Activated CD4-positive, alpha-beta T cell treated with anti-CD3 and anti-CD28 coated beads, Interleukin-2, amount 50 U/mL, for 1 hour (primary cell): ENCODE measurements around the gene CTCF.

ENCODE experiments used
- DNase-seq: peaks from one replicate; pipeline ENCODE4 v3.0.0-alpha.2; 2020

Gene CTCF

DNA sequence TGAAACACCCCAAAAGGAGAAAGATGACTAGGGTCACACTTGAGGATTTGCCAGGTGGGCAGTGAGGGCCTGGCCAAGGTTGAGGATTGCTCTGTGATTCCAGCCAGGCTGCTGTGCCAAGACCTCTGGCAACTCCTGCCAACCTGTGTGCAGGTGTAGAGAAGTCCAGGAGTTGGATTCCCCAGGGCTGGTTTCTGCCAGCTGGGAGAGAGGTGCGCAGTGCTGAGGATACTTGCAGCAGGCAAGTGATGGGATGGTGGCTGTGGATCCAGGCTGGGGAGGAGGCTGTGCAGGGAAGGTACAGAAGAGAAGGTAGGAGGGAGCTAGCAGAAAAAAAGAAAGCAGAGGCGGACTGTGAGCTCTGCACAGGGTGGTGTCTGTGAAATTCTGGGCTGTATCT is 27.1 kb upstream of the CTCF start:
- no peak for DNase-seq

DNA sequence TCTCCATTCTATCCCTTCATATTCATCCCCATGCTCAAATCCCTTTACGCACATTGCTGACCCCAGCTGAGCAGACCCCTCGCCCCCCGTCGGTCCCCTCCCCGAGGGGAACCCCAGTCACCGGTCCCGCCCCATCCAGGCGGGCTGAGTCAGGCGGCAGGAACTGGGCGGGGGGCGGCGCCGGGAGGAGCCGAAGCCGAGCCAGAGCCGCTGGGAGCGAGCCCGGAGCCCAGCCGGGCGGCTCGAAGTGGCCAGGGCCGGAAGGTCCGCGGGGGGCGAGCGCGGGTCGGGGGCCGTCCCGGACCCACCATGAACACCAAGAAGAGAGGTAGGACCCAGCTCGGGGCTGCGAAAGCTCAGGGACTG is 25.1 kb upstream of the CTCF start:
- DNase-seq = peak; percentile 50

DNA sequence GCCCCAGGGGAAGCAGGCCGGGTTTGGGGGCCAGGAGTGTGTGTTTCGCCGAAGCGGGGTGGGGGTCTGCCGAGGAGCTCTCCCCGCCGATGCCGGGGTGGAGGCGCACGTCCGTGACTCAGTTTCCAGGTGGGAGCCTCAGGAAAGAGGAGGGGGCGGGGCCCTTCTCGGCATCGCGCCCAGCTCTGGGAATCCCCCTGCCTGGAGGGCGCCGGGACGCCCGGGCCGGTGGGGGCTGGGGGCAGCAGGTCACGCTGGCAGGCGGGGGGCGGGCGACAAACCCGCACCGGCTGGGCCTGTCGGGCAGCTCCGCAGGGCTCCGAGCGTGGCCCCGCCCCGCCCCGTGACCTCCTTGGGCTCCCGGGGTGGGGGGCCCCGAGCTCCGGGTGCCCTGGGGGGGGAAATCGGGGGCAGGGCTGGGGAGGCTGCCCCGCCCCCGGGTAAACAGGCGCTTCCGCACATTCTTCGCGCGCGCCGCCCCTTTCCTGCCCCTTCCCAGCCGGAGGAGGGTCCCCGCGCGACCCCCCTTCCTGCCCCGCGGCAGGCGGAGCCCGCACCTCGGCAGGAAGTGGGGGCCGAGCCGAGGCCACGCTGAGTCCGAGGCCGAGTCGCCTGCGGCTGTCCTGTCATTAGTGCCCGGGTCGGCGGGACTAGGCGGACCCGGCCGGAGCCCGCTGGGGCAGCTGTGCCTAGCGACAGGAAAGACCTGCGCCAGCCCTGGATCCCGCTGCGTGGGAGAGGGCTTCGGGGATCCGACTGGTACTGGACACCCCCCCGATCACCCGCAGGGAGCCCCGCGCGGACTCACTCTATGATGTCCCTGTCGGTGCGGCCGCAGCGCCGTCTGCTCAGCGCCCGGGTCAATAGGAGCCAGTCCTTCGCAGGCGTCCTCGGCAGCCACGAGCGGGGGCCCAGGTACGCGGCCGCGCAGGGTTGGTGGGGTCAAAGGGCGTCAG is 24.4 kb upstream of the CTCF start:
- DNase-seq = peak; percentile 58

DNA sequence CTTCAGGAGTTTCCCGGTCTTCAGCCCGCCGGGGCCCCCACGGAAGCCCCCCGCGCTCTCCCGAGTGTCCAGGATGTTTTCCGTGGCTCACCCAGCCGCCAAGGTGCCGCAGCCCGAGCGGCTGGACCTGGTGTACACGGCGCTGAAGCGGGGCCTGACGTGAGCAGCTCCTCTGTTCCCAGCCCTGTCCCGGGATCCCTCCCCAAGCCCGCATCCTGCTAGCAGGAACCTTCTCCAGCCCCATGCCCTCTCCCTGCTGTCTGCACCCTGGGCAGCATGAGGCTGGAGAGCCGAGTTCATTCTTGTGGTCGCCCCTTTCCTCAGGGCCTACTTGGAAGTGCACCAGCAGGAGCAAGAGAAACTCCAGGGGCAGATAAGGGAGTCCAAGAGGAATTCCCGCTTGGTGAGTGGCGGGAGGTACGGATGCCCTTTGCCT is 23.6 kb upstream of the CTCF start:
- DNase-seq = no peak

DNA sequence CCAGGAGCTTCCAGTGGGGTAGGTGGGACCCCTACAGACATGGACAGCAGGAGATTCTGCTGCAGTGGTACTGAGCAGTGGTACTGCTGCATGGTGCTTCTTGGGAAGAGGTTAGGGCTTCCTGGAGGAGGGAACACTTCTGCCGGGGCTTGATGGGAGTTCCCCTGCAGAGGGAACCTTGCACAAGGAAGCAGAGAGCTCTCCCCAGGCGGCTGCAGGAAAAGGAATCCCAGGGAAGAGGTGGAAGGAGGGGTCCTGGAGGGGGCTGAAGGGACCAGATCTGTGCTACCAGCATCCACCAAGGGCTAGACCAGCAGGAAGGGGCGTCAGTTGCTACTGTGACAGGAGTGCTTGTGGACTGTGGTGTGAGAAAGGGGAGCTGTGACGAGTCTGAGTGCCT is 23.1 kb upstream of the CTCF start:
- DNase-seq = no peak

DNA sequence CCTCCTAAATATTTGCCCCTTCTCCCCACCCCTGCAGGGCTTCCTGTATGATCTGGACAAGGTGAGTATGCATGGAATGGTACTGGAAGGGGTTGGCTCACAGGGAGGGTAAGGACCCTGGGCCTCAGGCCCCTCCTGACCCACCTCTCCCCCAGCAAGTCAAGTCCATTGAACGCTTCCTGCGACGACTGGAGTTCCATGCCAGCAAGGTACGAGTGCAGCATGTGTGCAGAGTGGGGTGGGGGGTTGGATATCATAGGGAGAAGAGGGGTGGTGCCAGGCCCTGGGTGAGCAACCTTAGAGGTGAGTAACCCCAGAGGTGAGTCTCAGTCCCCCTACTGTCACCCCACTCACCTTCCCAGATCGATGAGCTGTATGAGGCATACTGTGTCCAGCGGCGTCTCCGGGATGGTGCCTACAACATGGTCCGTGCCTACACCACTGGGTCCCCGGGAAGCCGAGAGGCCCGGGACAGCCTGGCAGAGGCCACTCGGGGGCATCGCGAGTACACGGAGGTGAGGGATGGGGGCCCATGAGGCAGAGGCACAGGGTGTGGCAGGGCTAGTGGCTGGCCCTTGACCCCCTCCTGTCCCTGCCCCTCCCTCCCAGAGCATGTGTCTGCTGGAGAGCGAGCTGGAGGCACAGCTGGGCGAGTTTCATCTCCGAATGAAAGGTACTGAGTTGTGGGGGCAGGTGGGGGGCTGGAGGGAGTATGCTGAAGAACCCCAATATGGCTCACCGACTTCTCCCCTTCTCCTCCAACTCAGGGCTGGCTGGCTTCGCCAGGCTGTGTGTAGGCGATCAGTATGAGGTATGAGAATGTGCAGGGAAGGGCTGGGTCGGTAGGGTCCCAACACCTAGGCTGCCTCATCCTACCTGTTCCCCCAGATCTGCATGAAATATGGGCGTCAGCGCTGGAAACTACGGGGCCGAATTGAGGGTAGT is 22.4 kb upstream of the CTCF start:
- no peak for DNase-seq

DNA sequence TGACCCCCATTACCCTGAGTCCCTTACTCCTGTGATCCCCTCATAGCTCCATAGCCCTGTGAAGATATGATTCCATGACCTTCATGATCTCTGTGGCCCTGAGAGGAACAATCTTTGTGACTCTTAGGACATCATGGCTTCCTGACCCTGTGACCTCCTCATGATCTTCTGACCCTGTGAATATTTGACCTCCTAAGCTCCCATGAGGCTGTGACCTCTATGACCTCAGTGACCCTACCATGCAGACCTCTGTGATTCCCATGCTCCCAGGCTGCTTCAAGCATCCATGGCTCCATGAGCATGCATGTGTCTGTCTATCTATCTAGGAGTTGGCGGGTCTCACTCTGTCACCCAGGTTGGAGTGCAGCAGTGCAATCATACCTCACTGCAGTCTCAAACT is 21.6 kb upstream of the CTCF start:
- no peak for DNase-seq

DNA sequence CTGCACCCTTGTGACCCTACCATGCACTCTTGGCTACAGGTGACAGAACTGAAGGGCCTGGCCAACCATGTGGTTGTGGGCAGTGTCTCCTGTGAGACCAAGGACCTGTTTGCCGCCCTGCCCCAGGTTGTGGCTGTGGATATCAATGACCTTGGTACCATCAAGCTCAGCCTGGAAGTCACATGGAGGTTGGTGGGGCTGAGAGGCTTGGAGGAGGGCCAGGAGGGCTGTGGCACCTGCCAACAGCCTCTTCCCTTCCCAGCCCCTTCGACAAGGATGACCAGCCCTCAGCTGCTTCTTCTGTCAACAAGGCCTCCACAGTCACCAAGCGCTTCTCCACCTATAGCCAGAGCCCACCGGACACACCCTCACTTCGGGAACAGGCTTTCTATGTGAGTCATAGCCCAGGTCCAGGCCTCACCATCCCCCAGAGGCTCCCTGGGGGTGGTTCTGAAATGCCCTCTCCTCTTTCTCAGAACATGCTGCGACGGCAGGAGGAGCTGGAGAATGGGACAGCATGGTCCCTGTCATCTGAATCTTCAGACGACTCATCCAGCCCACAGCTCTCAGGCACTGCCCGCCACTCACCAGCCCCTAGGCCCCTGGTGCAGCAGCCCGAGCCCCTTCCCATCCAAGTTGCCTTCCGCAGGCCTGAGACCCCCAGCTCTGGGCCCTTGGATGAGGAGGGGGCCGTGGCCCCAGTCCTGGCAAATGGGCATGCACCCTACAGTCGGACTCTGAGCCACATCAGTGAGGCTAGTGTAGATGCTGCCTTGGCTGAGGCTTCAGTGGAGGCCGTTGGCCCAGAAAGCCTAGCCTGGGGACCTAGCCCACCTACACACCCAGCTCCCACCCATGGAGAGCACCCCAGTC is 20.7 kb upstream of the CTCF start:
- no peak for DNase-seq

DNA sequence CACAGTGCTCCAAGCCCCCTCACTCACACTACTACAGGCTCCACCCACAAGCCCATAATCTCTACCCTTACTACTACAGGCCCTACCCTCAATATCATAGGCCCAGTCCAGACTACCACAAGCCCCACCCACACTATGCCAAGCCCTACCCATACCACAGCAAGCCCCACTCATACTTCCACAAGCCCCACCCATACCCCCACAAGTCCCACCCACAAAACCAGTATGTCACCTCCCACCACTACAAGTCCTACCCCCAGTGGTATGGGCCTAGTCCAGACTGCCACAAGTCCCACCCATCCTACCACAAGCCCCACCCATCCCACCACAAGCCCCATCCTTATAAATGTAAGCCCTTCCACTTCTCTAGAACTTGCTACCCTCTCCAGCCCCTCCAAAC is 19.9 kb upstream of the CTCF start:
- peak; percentile 70 for DNase-seq

DNA sequence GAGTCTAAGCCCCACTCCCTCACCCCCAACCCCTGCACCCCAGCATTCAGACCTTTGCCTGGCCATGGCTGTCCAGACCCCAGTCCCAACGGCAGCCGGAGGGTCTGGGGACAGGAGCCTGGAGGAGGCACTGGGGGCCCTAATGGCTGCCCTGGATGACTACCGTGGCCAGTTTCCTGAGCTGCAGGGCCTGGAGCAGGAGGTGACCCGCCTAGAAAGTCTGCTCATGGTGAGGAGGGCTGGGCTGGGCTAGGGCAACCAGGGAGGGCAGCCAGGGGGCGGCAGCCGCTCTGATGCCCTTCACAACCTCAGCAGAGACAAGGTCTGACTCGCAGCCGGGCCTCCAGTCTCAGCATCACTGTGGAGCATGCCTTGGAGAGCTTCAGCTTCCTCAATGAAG is 19.3 kb upstream of the CTCF start:
- DNase-seq = no peak

DNA sequence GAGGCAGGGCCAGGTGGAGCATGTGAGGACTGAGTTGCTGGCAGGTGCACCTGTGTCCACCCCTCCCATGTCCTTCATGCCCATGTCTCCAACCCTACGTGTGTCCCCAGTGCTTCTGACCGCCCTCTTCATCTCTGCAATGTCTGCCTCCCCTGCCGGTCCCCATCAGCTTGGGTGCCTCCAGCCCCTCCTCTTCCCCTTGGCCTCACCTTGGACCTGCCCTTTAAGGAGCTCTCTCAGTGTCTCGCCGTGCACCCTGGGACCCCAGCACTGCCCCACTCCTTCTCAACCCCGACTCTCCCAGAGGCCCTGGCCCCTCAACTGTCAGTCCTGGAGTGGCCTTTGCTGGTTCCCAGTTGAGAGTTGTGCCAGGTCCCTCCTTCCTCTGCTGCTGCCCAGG is 18.7 kb upstream of the CTCF start:
- no peak for DNase-seq

DNA sequence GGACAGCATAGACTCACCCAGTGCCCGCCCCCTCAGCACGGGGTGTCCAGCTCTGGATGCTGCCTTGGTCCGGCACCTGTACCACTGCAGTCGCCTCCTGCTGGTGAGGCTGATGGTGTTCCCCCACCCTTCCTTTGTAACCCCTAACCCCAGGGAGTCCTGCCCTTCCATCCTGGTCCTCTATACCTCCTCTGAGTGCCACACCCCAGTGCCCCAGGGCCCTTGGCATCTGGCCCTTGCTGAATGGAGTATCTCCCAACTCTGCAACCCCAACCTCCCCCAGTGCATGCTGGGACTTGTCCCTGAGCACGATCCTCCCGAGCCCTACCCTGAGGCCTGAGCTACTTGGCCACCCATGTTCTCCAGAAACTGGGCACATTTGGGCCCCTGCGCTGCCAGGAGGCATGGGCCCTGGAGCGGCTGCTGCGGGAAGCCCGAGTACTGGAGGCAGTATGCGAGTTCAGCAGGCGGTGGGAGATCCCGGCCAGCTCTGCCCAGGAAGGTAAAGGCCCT is 17.9 kb upstream of the CTCF start:
- no peak for DNase-seq

DNA sequence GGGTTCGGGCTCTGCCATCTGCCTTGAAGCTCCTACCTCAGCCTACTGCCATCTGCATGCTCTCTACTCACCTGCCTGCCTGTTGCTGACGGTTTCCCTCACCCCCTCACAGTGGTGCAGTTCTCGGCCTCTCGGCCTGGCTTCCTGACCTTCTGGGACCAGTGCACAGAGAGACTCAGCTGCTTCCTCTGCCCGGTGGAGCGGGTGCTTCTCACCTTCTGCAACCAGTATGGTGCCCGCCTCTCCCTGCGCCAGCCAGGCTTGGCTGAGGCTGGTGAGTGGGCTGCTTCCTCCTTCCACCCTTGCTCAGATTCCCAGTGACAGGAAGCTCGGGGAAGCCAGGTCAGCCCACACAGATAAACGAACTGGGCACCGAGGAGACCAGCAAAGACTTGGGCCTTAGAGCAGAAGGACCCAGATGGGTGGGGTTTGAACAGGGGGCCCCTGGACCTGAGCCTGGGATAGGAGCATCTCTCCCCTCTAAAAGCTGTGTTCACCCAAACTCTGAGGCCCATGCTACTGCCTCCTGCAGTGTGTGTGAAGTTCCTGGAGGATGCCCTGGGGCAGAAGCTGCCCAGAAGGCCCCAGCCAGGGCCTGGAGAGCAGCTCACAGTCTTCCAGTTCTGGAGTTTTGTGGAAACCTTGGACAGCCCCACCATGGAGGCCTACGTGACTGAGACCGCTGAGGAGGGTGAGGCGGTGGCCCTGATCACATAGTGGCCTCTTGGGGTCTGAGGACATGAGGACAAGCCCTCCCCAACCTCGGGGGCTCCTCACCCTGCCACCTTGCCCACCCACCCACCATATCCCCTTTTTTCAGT is 17.3 kb upstream of the CTCF start:
- no peak for DNase-seq

DNA sequence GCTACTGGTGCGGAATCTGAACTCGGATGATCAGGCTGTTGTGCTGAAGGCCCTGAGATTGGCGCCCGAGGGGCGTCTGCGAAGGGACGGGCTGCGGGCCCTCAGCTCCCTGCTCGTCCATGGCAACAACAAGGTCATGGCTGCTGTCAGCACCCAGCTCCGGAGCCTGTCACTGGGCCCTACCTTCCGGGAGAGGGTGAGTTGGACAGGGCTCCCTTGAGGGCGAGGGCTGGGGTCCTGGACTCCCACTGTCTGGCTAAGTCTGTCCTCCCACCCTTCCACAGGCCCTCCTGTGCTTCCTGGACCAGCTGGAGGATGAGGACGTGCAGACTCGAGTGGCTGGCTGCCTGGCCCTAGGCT is 16.7 kb upstream of the CTCF start:
- DNase-seq = no peak

DNA sequence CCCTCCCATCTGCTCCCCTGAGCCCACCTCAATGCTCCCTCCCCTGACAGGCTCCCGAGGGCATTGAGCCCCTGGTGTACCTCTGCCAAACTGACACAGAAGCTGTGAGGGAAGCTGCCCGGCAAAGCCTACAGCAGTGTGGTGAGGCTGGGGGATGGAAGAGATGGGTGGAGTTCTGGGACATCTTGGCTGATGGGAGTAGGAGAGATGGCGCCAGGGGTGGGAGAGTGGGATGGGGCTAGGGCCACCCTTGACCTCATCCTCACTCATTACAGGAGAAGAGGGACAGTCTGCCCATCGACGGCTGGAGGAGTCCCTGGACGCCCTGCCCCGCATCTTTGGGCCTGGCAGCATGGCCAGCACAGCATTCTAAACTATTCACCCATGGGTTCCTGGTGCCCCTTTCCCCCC is 16.2 kb upstream of the CTCF start:
- no peak for DNase-seq

DNA sequence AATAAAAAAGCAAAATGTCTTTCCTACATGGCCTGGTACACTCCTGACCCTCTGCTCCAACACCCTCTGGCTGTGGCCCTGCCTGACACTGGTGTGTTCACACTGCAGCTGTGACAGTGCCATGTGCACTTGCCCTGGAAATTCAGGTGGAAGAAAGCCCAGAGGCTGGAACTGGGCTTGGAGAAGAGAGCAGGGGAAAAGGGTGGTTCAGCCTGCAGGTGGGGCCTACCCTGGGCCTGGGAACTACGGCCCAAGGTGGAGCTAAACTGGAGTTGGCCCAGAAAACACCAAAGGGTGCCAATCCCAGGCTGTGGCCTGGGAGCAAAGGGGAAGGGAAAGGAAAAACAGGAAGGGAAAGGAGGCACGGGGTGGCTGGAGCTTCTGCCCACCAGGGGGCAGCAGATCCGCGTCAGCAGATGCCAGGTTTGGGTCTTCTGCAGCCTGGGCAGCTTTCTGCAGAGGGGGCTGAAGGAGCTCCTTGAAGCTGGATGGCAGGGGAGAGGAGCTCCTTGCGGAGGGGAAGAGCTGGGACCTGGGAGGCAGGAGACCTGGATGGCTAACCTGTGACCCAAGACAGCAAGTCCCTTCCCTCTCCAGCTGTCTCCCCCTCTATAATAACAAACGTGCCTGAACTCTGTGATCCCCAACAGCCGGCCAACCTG is 15.4 kb upstream of the CTCF start:
- peak; percentile 77 for DNase-seq

DNA sequence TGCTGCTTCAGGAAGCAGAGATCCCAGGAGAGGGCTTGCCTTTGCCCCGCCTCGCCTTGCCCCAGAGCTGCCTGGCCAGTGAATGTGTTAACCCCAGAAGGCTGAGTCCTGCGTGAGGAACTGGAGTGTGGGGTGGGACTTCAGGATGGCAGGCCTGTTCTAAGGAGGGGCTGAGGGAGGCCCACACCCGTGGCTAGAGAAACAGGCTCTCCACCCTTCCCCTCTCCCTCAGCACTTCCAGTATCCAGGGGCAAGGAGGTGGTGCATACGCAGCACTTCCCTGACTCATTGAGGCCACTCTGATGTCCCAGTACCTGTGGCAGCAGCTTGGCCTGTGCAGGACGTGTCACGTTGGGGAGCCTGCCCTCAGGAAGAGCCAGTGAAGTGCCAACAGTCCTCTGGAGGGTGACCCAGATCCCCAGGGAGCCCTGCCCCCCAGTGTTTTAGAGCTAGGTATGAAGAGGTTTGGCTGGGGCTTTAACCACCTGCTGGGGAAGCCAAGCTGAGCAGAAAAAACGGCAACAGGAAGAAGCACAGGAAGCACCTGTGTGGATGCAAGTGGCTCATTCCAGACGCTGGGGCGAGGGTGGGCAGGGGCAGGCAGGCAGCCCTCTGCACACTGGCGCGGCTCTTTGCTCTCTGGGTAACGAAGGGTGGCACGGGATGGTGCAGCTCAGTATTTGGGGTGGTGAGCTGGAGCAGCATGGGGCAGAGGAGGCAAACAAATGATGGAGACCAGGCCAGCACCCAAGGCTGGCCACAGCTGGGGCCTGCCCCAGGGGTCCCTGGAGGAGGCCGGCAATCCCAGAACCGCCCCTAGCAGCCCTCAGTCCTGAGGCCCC is 14.7 kb upstream of the CTCF start:
- peak; percentile 46 for DNase-seq

DNA sequence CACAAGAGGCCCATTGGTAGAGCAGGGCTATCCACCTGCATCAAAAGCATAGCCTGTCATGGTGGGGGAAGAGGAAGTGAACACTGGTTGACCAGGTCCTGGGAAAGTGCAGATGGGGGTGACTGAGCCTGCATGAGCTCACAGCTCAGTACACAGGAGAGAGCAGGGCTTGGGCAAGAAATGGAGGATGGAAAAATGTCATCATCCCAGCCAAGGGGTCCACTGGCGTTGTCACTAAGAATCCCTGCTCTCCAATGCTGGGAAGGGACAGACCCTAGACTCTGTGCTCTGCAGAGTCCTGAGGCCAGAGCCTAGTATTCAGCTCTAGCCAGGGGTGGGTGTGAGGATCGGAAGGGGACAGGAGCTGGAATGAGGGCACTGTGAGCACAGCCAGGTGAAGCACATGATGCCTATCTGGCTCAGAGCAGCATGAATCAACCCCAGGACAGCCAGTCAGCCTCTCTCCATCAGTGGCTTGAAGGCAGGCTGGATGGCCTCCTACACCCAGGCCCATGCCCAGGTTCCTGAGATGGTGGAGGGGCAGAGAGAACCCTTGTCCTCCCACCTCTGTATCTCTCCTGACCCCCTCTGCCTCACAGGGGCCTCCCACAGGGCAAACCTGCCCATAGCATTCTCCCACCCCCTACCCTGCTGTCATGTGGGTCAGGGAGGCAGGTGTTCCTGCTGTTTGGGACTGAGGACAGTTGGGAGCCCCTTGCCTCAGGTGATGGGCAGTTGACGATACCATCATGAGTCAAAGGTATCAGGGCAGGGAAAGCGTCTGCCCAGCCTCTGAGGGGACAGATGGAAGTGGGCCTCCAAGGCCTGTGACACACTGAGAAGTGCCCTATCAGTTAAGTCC is 13.8 kb upstream of the CTCF start:
- DNase-seq = no peak

DNA sequence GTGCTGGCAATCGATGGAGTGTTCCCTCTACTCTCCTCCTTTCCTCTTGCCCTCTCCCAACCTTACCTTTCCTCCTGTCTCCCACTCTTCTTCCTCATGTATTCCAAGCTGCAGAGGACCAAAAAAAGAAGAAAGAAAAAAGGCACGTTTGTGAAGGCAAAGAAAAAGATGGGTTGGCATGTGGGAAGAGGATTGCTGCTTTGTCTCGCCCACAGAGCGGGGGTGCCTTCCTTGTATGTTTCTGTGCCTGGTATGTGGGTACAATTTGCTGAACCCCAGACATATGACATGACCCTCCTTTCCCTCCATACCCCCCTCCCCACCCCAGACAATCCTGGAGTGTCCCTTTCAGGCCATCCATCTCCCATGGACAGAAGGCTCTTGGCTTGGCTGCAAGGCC is 13.1 kb upstream of the CTCF start:
- DNase-seq = no peak
